Right lobe of liver (tissue), 4 donors: ENCODE measurements around the gene CT47C1.

ENCODE experiments used
- POLR2A ChIP-seq: fragments of 450-650 bp; IDR thresholded peaks from one replicate; pipeline ENCODE4 v1.6.1; 2017; ENCODE audit warnings: antibody characterized with exemption, mild to moderate bottlenecking
- TF ChIP-seq, protein P1 (sequence below), 4 donors: fragments of 200-600 bp in 3 of 4; fragments of 450-650 bp in 1 of 4; IDR thresholded peaks; one replicate each; pipeline versions ENCODE4 v1.5.1 to v1.8.0; 2016 to 2022; ENCODE audit warnings: antibody characterized with exemption in 4 of 4, mild to moderate bottlenecking in 2 of 4
- donor health status: DM: no; HTN: no; CAD: no.
- donor health status: DM: no; HTN: no; CAD: no.
- donor health status: DM: no; HTN: yes; CAD: no.

DNA sequence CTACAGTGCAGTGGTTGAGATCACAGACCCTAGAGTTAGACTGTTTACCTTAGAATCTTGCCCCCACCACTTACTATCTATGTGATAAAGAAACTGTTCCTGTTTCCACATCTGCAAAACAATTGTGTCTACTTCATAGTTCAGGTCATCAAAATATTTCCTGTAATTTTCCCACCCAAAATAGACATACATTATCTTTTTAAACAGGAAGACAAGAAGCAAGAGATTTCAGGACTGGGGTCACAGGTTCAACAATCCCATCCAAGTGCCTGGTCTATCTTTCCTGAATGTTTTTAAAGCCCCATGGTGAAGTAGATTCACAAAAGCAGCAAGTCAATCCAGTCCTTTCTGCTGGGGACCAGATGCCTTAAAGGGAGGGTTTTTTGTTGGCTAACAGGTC lies 41.8 kb upstream of the CT47C1 start:
- no peak for TF ChIP-seq POLR2A
- TF ChIP-seq, protein P1, sequence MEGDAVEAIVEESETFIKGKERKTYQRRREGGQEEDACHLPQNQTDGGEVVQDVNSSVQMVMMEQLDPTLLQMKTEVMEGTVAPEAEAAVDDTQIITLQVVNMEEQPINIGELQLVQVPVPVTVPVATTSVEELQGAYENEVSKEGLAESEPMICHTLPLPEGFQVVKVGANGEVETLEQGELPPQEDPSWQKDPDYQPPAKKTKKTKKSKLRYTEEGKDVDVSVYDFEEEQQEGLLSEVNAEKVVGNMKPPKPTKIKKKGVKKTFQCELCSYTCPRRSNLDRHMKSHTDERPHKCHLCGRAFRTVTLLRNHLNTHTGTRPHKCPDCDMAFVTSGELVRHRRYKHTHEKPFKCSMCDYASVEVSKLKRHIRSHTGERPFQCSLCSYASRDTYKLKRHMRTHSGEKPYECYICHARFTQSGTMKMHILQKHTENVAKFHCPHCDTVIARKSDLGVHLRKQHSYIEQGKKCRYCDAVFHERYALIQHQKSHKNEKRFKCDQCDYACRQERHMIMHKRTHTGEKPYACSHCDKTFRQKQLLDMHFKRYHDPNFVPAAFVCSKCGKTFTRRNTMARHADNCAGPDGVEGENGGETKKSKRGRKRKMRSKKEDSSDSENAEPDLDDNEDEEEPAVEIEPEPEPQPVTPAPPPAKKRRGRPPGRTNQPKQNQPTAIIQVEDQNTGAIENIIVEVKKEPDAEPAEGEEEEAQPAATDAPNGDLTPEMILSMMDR (IDR thresholded peaks at IDR 0.05) = no peak
